ENCODE measurements around the gene GLIPR2.
A peak's percentile ranks its signal among the peaks of the same experiment; 100 is the strongest.
"Not testable (repeated sequence)": the region's sequence is repeated elsewhere in the genome, so short reads cannot be mapped to it uniquely, and the experiment has no call there.

The GLIPR2 gene

DNA sequence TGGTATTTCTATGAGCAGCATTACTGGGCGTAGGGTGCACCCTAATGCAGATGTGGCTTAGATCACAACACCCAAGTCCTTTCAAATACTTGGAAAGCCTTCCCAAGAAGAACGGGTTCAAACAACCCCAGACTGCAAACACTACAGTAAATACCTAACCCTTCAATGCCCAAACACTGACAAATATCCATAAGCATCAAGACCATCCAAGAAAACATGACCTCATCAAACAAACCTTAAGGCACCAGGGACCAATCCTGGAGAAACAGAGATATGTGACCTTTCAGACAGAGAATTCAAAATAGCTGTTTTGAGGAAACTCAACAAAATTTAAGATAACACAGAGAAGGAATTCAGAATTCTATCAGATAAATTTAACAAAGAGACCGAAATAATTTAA is 38.7 kb downstream of the GLIPR2 start:
- not testable (repeated sequence) for DNase-seq (ENCODE audit: low read depth, low spot score); H3K4me3 ChIP-seq (ENCODE audit: low read length)

- DNase-seq (ENCODE audit: low read depth, low spot score); H3K4me3 ChIP-seq (ENCODE audit: low read length): not testable (repeated sequence)
Observed at GRCh38 chr9:36176496-36176895, 40.0 kb downstream of the GLIPR2 start.

DNA sequence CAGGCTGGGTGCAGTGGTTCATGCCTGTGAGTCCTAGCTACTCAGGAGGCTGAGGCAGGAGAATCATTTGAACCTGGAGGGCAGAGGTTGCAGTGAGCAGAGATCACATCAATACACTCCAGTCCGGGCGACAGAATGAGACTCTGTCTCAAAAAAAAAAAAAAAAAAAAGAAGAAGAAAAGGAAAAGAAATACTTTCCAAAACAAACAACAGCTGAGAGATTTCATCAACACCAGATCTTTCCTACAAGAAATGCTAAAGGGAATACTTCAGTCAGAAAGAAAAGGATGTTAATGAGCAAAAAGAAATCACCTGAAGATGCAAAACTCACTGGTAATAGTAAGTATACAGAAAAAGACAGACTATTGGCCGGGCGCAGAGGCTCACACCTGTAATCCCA is 41.0 kb downstream of the GLIPR2 start:
- DNase-seq (ENCODE audit: low read depth, low spot score): no peak
- H3K4me3 ChIP-seq (ENCODE audit: low read length): no peak overlapping the region

DNA sequence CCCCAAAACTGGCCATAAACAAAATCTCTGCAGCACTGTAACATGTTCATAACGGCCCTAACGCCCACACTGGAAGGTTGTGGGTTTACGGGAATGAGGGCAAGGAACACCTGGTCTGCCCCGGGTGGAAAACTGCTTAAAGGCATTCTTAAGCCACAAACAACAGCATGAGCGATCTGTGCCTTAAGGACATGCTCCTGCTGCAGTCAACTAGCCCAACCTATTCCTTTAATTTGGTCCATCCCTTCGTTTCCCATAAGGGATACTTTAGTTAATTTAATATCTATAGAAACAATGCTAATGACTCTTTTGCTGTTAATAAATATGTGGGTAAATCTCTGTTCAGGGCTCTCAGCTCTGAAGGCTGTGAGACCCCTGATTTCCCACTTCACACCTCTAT is 43.7 kb downstream of the GLIPR2 start:
- DNase-seq (ENCODE audit: low read depth, low spot score); H3K4me3 ChIP-seq (ENCODE audit: low read length): not testable (repeated sequence)

- no peak for DNase-seq (ENCODE audit: low read depth, low spot score)
- H3K4me3 ChIP-seq (ENCODE audit: low read length): no peak overlapping the region
Observed at GRCh38 chr9:36187414-36187813, 50.9 kb downstream of the GLIPR2 start.

DNA sequence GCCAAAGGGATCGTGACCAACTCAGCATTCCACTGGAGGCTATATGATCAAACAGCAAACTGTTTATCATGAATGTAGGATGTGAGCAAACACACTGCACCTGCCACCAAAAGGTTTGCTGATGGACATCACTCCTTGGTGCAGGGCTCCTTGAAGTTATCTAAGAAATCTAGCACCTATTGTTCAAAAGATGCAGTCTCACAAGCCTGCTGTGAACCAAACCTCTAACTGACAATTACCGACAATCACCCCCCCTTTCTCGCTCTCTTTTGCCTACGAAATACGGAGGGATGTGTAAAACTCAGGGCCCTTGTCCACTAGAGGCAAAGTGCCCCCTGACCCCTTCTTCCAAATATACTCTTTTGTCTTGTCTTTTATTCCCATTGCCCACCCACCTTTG is 51.7 kb downstream of the GLIPR2 start:
- no peak for DNase-seq (ENCODE audit: low read depth, low spot score)
- H3K4me3 ChIP-seq (ENCODE audit: low read length): no peak overlapping the region

GRCh38 chr9:36189976-36190375 is 53.4 kb downstream of the GLIPR2 start:
- no peak for DNase-seq (ENCODE audit: low read depth, low spot score)

DNA sequence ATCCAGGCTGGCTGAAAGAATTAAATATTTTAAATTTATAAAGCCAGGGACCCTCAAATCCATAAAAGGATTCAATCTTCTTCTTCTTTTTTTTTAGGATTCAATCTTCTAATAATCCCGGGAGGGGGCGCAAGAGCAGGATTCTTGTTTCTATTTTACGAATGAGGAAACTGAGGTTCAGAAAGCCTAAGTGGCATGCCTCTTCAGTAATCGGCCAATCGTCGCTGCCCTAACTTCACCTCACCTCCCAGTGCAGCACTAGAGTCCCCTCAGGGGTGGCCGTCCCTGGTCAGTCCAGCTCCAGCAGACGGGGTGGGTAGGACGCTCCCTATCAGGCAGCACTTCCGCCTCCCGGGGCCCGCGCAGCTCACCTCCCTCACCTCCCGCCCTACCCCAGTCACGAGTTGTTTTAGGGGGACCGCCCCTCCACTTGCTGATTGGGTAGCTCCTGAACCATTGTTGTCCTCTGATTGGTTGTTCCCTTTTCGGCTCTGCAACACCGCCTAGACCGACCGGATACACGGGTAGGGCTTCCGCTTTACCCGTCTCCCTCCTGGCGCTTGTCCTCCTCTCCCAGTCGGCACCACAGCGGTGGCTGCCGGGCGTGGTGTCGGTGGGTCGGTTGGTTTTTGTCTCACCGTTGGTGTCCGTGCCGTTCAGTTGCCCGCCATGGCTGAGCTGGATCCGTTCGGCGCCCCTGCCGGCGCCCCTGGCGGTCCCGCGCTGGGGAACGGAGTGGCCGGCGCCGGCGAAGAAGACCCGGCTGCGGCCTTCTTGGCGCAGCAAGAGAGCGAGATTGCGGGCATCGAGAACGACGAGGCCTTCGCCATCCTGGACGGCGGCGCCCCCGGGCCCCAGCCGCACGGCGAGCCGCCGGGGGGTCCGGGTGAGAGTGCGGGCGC is 54.1 kb downstream of the GLIPR2 start, which contains the start of gene CLTA:
TSS of gene CLTA (plus strand) at position 534 of the 902 bp plus-strand sequence. CDS start at position 670, 136 bp downstream.
- peak within 1 kb of the TSS; percentile 85 for H3K4me3 ChIP-seq (ENCODE audit: low read length)
- peak; percentile 99 for DNase-seq (ENCODE audit: low read depth, low spot score)

More at GRCh38 chr9:36189976-36190375, 53.4 kb downstream of the GLIPR2 start:
- peak overlapping the region; percentile 85 for H3K4me3 ChIP-seq (ENCODE audit: low read length)

GRCh38 chr9:36191290-36191645 is 54.7 kb downstream of the GLIPR2 start:
- H3K4me3 ChIP-seq (ENCODE audit: low read length): peak overlapping the region; percentile 85
- DNase-seq (ENCODE audit: low read depth, low spot score): no peak

DNA sequence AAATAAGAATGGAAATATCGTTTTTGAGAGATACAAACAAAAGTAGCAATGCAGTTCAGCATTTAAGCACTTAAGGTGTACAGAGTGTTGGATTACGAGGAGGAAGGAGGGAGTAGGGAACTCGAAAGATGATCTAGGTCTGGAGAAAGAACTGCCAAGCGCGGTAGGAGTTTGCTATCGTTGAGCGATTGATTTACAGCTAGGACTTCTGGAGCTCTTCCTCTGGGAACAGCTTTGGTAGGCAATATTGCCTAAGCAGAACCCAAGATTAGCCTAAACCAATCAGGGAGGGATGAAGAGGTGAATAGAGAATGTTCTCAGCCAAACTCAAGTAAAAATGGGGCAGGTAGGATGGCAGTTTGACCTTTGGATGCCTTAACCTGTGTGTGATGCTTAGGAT is 55.2 kb downstream of the GLIPR2 start:
- peak overlapping the region; percentile 85 for H3K4me3 ChIP-seq (ENCODE audit: low read length)
- DNase-seq (ENCODE audit: low read depth, low spot score): no peak

- no peak for DNase-seq (ENCODE audit: low read depth, low spot score)
- peak overlapping the region; percentile 85 for H3K4me3 ChIP-seq (ENCODE audit: low read length)
Observed at GRCh38 chr9:36192196-36192595, 55.7 kb downstream of the GLIPR2 start.

DNA sequence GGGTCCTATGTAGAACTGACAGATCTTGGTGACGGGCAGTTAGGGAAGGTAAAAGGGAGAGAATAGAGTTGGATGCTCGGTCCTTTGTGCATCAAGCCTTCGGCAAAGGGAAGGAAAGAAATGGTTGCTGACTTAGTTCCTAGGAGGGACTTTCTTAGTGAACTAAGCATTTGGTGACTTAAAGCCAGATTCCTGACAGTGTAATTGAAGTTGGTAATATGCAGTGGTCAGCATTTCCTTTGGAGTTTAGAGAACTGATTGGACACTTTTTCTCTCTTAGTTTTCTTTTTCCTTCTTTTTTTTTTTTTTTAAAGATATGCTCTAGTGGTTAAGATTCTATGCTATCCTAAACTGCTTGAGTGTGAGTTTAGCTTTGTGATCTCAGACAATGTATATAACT is 56.5 kb downstream of the GLIPR2 start:
- H3K4me3 ChIP-seq (ENCODE audit: low read length): no peak overlapping the region
- DNase-seq (ENCODE audit: low read depth, low spot score): no peak

DNA sequence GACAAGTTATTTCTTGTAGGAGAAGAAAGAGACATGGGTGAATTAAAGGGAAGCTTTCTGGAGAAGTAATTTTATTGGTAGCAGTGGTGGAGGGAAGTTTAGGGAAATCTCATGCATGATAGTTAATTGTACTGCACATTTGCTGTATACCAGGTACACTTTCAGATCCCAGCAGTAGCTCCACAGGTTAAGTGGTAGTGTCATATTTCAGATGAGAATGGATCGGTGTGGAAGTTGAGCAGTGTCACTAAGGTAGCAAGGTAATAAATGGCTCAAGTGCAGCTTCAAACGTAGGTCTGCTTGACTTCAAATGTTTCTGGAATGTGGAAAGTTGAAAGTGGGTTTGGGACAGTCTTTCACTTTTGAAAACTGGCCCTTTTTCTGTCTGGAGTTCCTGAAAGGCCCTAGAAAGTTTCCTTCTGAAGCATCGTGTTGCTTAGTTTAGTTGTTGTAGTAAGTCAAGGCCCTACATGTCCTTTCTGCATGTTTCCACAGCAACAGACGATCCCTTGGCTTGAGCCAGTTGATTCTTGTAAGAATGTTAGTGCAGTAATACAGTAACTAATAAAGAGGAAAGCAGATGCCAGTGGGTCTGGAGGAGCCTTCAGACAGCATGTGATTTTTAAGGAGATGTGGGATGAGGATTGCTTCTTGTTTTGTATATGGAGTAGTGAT is 57.9 kb downstream of the GLIPR2 start:
- no peak overlapping the region for H3K4me3 ChIP-seq (ENCODE audit: low read length)
- no peak for DNase-seq (ENCODE audit: low read depth, low spot score)

- DNase-seq (ENCODE audit: low read depth, low spot score): no peak
- H3K4me3 ChIP-seq (ENCODE audit: low read length): no peak overlapping the region
Observed at GRCh38 chr9:36204906-36205547, 68.5 kb downstream of the GLIPR2 start.

DNA sequence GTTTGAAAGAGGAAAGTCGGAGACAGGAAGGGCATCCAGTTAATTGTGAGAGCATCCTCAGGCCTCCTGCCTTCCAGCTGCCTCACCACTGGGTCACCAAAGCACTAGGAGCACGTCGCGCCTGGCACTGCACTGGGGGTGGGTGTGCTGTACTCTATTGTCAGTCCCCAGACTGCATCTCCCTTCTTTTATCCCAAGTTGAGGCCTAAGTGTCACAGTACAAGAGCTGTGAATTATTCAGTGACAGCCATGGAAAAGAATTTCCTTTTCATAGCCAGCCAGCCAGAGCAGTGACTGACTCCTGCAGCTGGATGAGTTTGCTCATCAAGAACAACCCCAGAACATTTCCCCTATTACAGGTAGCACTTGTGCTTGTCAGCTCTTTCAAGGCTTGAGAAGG is 70.5 kb downstream of the GLIPR2 start:
- H3K4me3 ChIP-seq (ENCODE audit: low read length): no peak overlapping the region
- DNase-seq (ENCODE audit: low read depth, low spot score): no peak

DNA sequence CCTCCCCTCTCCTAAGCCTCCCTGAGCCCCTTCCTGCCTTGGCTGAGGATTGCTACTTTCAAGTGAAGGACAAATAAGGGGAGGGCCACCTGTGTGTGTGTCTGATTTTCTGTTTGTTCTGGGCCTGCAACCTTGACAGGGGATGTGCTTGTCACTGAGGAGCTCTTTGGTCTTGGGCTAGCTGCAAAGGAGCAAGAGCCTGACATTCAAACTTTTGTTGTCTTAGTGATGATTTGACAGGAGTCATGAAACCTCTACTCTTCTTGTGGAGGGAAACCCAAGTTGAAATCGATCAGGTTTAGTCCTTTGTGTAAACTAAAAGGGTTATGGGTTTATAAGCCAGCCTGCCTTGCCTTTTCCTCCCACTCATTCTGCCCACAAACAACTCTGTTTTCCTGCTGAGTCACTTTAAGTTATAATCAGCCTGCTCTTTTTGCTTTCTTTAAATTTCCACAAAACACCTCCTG is 71.0 kb downstream of the GLIPR2 start:
- peak; percentile 21 for DNase-seq (ENCODE audit: low read depth, low spot score)
- no peak overlapping the region for H3K4me3 ChIP-seq (ENCODE audit: low read length)

DNA sequence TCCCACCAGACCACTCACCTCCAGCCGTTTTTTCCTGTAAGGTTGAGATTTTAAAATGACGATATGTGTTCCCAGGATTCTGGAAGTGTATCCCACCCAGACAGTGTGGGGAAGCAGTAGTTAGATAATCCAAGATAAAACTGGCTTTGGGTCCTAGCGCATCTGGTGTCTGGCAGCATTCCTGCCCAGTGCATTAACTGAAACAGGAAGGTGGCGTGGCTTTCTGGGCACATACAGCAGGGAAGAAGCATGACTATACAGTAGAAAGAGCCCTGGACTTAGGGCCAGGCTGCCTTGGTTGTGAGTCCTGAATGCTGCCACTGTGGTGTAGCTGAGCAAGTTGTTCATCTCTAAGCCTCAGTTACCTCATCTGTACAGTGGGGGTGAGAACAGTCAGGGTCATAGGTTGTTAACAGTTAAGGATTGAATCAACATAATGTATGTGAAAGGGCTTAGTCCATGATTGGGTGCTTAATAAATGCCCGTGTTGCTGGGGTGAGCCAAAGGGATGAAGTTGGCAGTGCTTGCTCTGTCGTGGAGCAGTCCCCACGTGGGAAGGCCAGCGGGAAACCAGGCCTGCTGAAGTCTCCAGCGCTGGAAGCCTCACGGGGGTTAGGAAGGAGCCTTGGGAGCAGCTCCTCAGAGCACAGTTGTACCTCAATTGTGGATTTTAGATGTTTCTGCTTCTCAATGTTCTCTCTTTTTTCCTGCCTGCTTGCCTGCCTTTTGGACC is 72.2 kb downstream of the GLIPR2 start:
- no peak overlapping the region for H3K4me3 ChIP-seq (ENCODE audit: low read length)
- no peak for DNase-seq (ENCODE audit: low read depth, low spot score)

GRCh38 chr9:36210722-36211121 is 74.2 kb downstream of the GLIPR2 start:
- no peak for DNase-seq (ENCODE audit: low read depth, low spot score)

DNA sequence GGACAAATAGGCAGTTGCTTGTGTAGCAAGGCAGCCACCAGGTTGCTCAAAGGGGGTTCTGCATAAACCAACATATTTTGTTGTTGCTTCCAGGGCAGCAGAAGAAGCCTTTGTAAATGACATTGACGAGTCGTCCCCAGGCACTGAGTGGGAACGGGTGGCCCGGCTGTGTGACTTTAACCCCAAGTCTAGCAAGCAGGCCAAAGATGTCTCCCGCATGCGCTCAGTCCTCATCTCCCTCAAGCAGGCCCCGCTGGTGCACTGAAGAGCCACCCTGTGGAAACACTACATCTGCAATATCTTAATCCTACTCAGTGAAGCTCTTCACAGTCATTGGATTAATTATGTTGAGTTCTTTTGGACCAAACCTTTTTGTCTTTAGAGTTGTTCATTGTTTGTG is 75.0 kb downstream of the GLIPR2 start:
- H3K4me3 ChIP-seq (ENCODE audit: low read length): no peak overlapping the region
- no peak for DNase-seq (ENCODE audit: low read depth, low spot score)

More at GRCh38 chr9:36210722-36211121, 74.2 kb downstream of the GLIPR2 start:
- no peak overlapping the region for H3K4me3 ChIP-seq (ENCODE audit: low read length)

All from Jurkat, Clone E6-1 (cell line).